Cardiac septum (tissue), 1 donor: ENCODE measurements around the gene SEPTIN5. TPM values are rescaled to one million over a fixed set of nuclear protein-coding genes. Genes with fewer than 3 reads are reported as not detected.

ENCODE experiments used
- DNase-seq: peaks from one replicate; pipeline ENCODE4 v3.0.0-alpha.2; 2020; ENCODE audit warnings: low spot score
- intact Hi-C: fragments of 100-400 bp; cut with DNase I; formaldehyde crosslinking; loops from one replicate; pipeline ENCODE4 v1.14.0; 2022
- total RNA-seq: library from RNA; stranded (reverse); fragmentation: NEBNext Ultra II Directional; extraction: Animal tissue kit (Norgen Biotek cat#: 25700); gene quantifications from one replicate; pipeline ENCODE4 v1.2.1, GENCODE V29; 2021
- donor health status: DM: no; HTN: no; CAD: no.

SEPTIN5 gene
- total RNA-seq, 1 donor from 2014 or later: 191 TPM

GRCh38 chr22:19754701-19755144 is 40.4 kb downstream of the SEPTIN5 start:
- intact Hi-C loops: no loop called here
- DNase-seq: no peak

DNA sequence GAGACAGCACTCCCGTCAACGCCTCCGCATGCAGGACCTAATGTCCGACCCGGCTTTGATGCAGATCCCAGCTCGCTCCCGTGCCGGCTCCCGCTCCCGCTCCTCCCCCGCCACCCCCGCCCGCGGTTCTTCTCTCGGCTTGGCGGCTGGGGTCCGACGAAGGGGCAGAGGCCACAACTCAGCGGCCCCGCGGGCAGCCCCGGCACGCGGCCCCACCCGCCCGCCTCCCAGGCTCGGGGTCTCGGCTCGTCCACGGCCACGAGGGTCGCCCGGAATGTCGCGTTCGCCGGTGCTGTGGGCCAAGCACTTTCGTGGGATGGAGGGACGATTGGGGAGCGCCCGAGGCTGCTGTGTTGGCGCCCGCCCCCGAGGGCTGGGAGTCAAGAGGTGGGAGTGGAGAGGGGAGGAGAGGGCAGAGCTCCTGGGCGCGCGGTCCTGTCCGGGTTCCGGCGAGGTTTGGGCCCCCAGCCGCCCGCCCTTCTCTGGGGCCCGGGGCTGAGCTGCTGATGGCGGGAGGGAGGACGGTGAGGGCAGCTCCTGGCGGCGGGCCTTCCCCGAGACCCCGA is 40.9 kb downstream of the SEPTIN5 start:
- DNase-seq: no peak
- intact Hi-C loops: no loop called here

DNA sequence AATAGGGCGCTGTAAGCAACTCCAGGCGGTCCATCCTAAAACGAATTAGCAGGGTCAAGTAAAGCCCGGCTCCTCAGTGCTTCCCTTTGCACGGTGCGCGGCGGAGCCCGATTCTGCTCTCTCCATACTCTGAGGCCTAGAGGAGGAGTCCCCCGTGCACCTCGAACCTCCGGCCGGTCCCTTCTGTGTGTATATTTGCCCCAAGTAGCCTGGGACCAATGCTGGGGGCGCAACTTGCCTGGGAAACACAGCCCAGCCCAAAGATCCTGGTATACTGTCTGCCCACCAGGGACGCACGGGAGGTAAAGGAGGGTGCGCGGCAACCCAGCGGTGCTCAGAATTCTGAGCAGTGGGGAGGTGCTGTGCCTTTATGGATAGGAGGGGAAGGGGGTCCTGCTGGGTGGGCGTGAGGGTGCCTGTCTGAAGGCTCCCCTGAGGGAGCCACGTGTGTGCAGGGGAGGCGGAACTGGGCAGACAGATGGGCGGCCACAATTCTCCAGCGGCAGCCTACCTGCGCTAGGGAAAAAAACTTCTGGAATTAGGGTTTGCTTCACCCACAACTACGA is 41.5 kb downstream of the SEPTIN5 start:
- no peak for DNase-seq
- intact Hi-C loops: no loop called here

DNA sequence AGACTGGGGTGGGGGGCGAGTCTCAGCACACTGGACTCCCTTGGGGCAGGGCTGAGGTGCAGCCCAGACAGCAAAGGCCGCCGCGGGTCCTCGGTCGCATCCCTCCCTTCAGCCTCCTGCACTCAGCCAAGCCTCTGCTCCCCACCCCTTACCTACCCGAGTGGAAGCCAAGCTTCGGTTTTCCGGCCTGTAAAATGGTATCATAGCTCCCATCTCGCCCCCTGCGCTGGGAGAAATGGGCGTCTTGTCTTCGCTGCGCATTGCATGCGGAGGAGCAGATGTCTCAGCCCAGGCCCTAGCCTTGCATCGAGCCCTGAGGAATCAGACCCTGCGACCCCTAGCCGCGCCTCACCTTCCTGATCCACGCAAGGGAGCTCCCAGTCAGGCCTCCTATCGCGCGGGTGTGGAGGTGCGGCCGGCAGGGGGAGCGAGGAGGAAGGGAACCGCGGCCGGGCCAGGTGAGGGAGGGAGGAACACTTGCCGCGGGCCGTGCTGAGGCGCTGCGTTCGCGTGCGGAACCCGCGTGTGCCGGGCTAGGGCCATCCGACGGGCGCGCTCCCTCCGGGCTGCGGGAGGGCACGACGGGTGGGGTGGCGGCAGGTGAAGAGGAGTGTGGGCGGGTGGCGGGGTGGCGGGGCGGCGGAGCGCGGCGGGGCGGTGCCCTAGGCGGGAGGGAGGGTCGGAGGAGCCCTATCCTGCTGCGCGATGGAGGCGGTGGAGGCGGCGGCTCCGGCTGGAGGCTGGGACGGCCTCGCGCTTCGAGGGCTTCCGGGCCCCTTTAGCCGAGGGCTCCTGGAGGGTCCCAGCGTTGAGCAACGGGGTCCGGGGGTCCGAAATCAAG is 42.2 kb downstream of the SEPTIN5 start:
- no peak for DNase-seq
- intact Hi-C loops: no loop called here

- DNase-seq: no peak
- intact Hi-C loops: no loop called here
Observed at GRCh38 chr22:19757140-19757984, 43.1 kb downstream of the SEPTIN5 start.

GRCh38 chr22:19757985-19758895 is 43.9 kb downstream of the SEPTIN5 start:
- DNase-seq: no peak
- intact Hi-C loops: no loop called here

DNA sequence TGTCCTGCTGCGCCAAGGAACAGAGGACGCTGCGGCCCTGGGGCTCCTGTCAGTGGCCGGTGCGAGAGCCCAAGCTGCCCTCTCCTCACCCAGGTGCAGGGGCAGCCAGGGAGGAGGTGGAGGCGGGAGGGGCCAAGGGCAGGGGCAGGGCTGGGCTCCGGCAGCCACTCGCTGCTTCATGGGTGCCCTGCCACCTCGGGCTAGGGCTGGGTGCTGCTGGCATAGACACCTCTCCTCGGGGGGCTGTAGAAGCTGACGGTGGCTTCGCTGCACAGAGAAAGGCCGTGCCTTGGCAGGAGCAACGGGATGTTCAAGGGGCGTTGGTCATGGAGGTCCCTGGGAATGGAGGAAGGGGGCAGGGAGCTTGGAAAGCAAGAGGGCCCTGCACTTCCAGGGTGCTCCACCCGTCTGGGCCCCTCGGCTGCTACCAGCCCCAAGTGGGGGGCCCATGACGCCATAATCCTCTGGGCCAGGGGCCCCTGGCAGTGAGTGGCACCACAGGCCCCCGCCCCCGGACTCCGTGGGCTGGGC is 44.7 kb downstream of the SEPTIN5 start:
- no peak for DNase-seq
- intact Hi-C loops: no loop called here

- no peak for DNase-seq
- intact Hi-C loops: no loop called here
Observed at GRCh38 chr22:19759427-19760057, 45.2 kb downstream of the SEPTIN5 start.

GRCh38 chr22:19760058-19760950 is 46.0 kb downstream of the SEPTIN5 start, which contains the start of gene TBX1:
Gene TBX1, plus strand, starts transcription at chr22:19760778. Its CDS starts 66 bp downstream, at chr22:19760844.
- intact Hi-C loops: no loop called here
- DNase-seq: no peak

- no peak for DNase-seq
- intact Hi-C loops: no loop called here
Observed at GRCh38 chr22:19760951-19761724, 46.8 kb downstream of the SEPTIN5 start.

DNA sequence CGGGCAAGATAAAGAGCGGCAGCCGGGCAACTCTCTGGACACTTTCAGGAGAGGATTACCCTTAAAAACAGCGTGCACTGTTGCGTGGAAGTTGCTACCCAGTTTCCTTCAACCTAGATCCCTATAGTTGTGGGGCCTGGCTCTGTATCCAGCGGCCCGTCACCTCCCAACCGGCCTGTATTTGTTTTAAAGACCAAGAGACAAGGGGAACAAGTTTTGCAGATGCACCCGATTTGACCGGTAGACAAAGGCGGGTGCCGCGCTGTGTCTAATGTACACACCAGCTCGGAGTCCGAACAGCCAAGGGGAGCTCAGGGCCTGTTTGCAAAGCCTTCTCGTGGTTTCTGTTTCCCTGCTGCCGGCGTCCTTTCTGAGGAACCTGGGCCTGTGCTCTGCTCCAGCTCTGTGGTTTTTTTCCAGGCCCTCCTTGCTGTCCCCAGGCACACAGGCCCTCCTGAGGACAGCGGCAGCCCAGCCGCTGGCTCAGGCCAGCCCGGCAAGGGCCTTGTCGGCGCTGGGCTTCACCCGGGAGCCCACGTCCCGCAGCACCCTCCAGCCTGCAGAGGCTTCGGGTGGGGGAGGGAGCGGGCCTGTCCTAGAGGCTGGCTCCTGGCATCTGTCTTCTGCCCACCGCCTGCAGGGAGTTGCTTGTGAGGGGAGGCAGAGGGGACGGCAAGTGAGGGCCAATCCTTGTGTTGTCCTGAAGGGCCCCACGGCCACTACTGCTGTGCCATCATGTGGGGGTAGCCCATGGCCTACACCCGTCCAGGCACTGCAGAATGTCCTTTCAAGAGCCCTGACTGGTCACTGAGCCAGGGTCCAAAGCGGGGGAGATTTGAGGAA is 47.6 kb downstream of the SEPTIN5 start:
- DNase-seq: no peak
- intact Hi-C loops: no loop called here

GRCh38 chr22:19762568-19763457 is 48.5 kb downstream of the SEPTIN5 start:
- intact Hi-C loops: no loop called here
- no peak for DNase-seq

- no peak for DNase-seq
- intact Hi-C loops: no loop called here
Observed at GRCh38 chr22:19763458-19764298, 49.4 kb downstream of the SEPTIN5 start.

- no peak for DNase-seq
- intact Hi-C loops: no loop called here
Observed at GRCh38 chr22:19764299-19764593, 49.9 kb downstream of the SEPTIN5 start.
